Measurements from ENCODE around the gene EPHA8.

- no peak for TF ChIP-seq CTCF (conservative IDR thresholded peaks at IDR 0.05)
- no peak for TF ChIP-seq ZFX (IDR thresholded peaks at IDR 0.05)
These were observed 38.3 kb downstream of the EPHA8 start for GRCh38 chr1:22601610-22602009.

Data from C4-2B (cell line).